OCI-LY7 (cell line): ENCODE results near the gene SUPT3H. TPM values are rescaled to one million over a fixed set of nuclear protein-coding genes. Genes with fewer than 3 reads are reported as not detected.

Source experiments
- BruUV-seq: library from RNA; stranded (reverse); fragments of 400-500 nt; replicated peaks from 2 replicates; lab custom pipeline; 2021; lab: Mats Ljungman, UMichigan
- CTCF ChIA-PET: fragments of 300-600 bp; sonication (Branson Sonifier 250); formaldehyde crosslinking; loops from one replicate; lab custom pipeline; 2022; ENCODE audit warnings: antibody characterized with exemption; ENCODE audit not compliant: unreplicated experiment; lab: Charles Lee
- POLR2A ChIA-PET: fragments of 300-600 bp; sonication (Branson Sonifier 250); formaldehyde crosslinking; loops from one replicate; lab custom pipeline; 2022; ENCODE audit warnings: antibody characterized with exemption; lab: Charles Lee
- DNase-seq: peaks from one replicate; pipeline ENCODE4 v3.0.0-alpha.2; 2015; ENCODE audit warnings: low spot score
- H2AFZ ChIP-seq: fragments of 200-600 bp; sonication (generic), shearing (Covaris generic); 2 replicates; pipeline ENCODE4 v1.6.1; 2014; ENCODE audit warnings: mild to moderate bottlenecking, antibody characterized with exemption, low read length, moderate library complexity
- H3K27ac ChIP-seq: fragments of 200-600 bp; sonication (generic); 2 replicates; pipeline ENCODE4 v1.5.1; 2014; ENCODE audit warnings: mixed run types, low read depth, mild to moderate bottlenecking, moderate library complexity, low read length, inconsistent platforms; ENCODE audit not compliant: poor library complexity, severe bottlenecking
- H3K36me3 ChIP-seq: fragments of 200-600 bp; sonication (generic); 2 replicates; pipeline ENCODE4 v1.6.1; 2014; ENCODE audit warnings: mild to moderate bottlenecking, antibody characterized with exemption, low read length, moderate library complexity, mixed read lengths; ENCODE audit not compliant: insufficient read depth
- H3K4me1 ChIP-seq: fragments of 200-600 bp; sonication (generic); 2 replicates; pipeline ENCODE4 v1.5.1; 2014; ENCODE audit warnings: mild to moderate bottlenecking, low read length; ENCODE audit not compliant: insufficient read depth, poor library complexity, severe bottlenecking
- H3K4me2 ChIP-seq: fragments of 200-600 bp; sonication (generic); 2 replicates; pipeline ENCODE4 v1.6.1; 2014; ENCODE audit warnings: mild to moderate bottlenecking, low read length
- H3K4me3 ChIP-seq: fragments of 200-600 bp; sonication (generic); 2 replicates; pipeline ENCODE4 v1.5.1; 2014; ENCODE audit warnings: mild to moderate bottlenecking, low read depth, low read length; ENCODE audit not compliant: poor library complexity, severe bottlenecking
- H3K79me2 ChIP-seq: fragments of 200-600 bp; sonication (generic); 2 replicates; pipeline ENCODE4 v1.6.1; 2016; ENCODE audit warnings: low read depth, mild to moderate bottlenecking, low read length, moderate library complexity, mixed read lengths; ENCODE audit not compliant: insufficient read depth
- H3K9me2 ChIP-seq: fragments of 200-600 bp; sonication (generic); 2 replicates; pipeline ENCODE4 v1.6.1; 2016; ENCODE audit warnings: mild to moderate bottlenecking, low read length, mixed read lengths; ENCODE audit not compliant: insufficient read depth
- H3K9me3 ChIP-seq: fragments of 200-600 bp; sonication (generic); 2 replicates; pipeline ENCODE4 v1.6.1; 2014; ENCODE audit warnings: mild to moderate bottlenecking, mixed run types, low read length, mixed read lengths
- H4K20me1 ChIP-seq: fragments of 200-600 bp; sonication (generic); 2 replicates; pipeline ENCODE4 v1.6.1; 2014; ENCODE audit warnings: mild to moderate bottlenecking, antibody characterized with exemption, low read length, moderate library complexity, mixed read lengths; ENCODE audit not compliant: insufficient read depth
- CTCF ChIP-seq: fragments of 200-600 bp; sonication (generic); conservative IDR thresholded peaks from 2 replicates; pipeline ENCODE4 v1.5.1; 2014; ENCODE audit warnings: mild to moderate bottlenecking, antibody characterized with exemption, low read length, moderate library complexity, mixed read lengths
- EZH2phosphoT487 ChIP-seq: fragments of 200-600 bp; sonication (generic); IDR thresholded peaks from 2 replicates; pipeline ENCODE4 v1.6.1; 2018; ENCODE audit warnings: low read depth, borderline replicate concordance, mild to moderate bottlenecking, mixed run types, antibody characterized with exemption, low read length, moderate library complexity, mixed read lengths
- intact Hi-C: fragments of 100-400 bp; cut with micrococcal nuclease; formaldehyde crosslinking; loops from one replicate; pipeline ENCODE4 v1.10.0; 2022; ENCODE audit not compliant: unreplicated experiment
- total RNA-seq, 2 experiments: library from RNA; depleted of rRNA in 1 of 2; stranded (reverse); fragments of >200 nt in 1 of 2; shearing (Covaris generic) in 1 of 2; gene quantifications; 2 replicates each; pipeline ENCODE4 v1.2.3, GENCODE V29; 2014 to 2022

Gene SUPT3H
- total RNA-seq, 2 experiments from 2014 or later, result 1.1 to 7.1 TPM

- ChIA-PET CTCF (no interaction called here), POLR2A (no interaction called here)
- TF ChIP-seq EZH2phosphoT487, result no peak
- no peak for TF ChIP-seq CTCF
- H3K79me2 ChIP-seq, result no peaks in the 10 kb centered on the region
- no peak overlapping the region for H3K27ac ChIP-seq
- H3K36me3 ChIP-seq, result no peaks in the 10 kb centered on the region
- H3K9me3 ChIP-seq, result no peaks in the 10 kb centered on the region
- H3K4me3 ChIP-seq, result no peak overlapping the region
- no TSS peak for BruUV-seq
- no peak for DNase-seq
- no peak overlapping the region for H2AFZ ChIP-seq
- no peak overlapping the region for H3K4me2 ChIP-seq
- no peaks in the 10 kb centered on the region for H3K4me1 ChIP-seq
- no peaks in the 10 kb centered on the region for H3K9me2 ChIP-seq
- no peaks in the 10 kb centered on the region for H4K20me1 ChIP-seq
- intact Hi-C loops, result no loop called here
Observed at GRCh38 chr6:44789806-44790205, 587.9 kb downstream of the SUPT3H start.

GRCh38 chr6:44789061-44789460 lies 588.7 kb downstream of the SUPT3H start:
- intact Hi-C loops, result no loop called here
- no peak overlapping the region for H3K4me2 ChIP-seq
- H4K20me1 ChIP-seq, result no peaks in the 10 kb centered on the region
- H2AFZ ChIP-seq, result no peak overlapping the region
- no peaks in the 10 kb centered on the region for H3K9me3 ChIP-seq
- H3K9me2 ChIP-seq, result no peaks in the 10 kb centered on the region
- TF ChIP-seq EZH2phosphoT487 (no peak), CTCF (no peak)
- CTCF ChIA-PET, result no interaction called here
- no peak overlapping the region for H3K4me3 ChIP-seq
- H3K4me1 ChIP-seq, result no peaks in the 10 kb centered on the region
- no peak for DNase-seq
- no peaks in the 10 kb centered on the region for H3K36me3 ChIP-seq
- no peaks in the 10 kb centered on the region for H3K79me2 ChIP-seq
- POLR2A ChIA-PET, result no interaction called here
- H3K27ac ChIP-seq, result no peak overlapping the region
- BruUV-seq, result no TSS peak

- no peak overlapping the region for H3K27ac ChIP-seq
- intact Hi-C loops, result no loop called here
- no peaks in the 10 kb centered on the region for H4K20me1 ChIP-seq
- no peaks in the 10 kb centered on the region for H3K4me1 ChIP-seq
- no peak overlapping the region for H2AFZ ChIP-seq
- H3K4me3 ChIP-seq, result no peak overlapping the region
- TF ChIP-seq EZH2phosphoT487 (no peak), CTCF (no peak)
- no TSS peak for BruUV-seq
- H3K9me3 ChIP-seq, result no peaks in the 10 kb centered on the region
- H3K4me2 ChIP-seq, result no peak overlapping the region
- H3K9me2 ChIP-seq, result no peaks in the 10 kb centered on the region
- no peaks in the 10 kb centered on the region for H3K36me3 ChIP-seq
- POLR2A ChIA-PET, result no interaction called here
- H3K79me2 ChIP-seq, result no peaks in the 10 kb centered on the region
- no peak for DNase-seq
- CTCF ChIA-PET, result no interaction called here
Observed at GRCh38 chr6:44788387-44788981, 589.2 kb downstream of the SUPT3H start.
